Measurements from ENCODE around the gene EPAS1.

DNA sequence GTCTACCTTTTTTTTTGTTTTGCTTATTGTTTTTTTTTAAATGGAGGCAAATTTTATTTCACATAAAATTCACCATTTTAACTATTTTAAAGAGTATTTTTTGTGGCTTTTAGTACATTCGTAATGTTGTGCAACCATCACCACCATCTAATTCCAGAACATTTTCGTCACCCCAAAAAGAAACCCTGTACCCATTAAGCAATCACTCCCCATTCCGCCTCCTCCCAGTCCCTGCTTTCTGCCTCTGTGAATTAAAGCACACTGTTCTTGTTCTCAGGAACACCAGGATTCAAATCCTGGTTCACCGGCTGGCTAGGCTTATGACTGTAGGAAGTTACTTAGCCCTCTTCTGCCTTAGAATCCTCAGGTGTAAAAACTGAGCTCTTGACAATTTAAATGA lies 36.9 kb upstream of the EPAS1 start:
- TF ChIP-seq RFX5 (IDR thresholded peaks at IDR 0.05) (no peak), ZFP36 (IDR thresholded peaks at IDR 0.05; ENCODE audit: borderline replicate concordance, partially characterized antibody) (no peak), MYC (IDR thresholded peaks at IDR 0.05; ENCODE audit: borderline replicate concordance, low read length) (no peak), RNF2 (IDR thresholded peaks at IDR 0.05; ENCODE audit: borderline replicate concordance, low read depth) (no peak), HDAC2 (IDR thresholded peaks at IDR 0.05) (no peak), POLR2A (IDR thresholded peaks at IDR 0.05; ENCODE audit: low read length) (no peak), FOSL2 (IDR thresholded peaks at IDR 0.05) (no peak), FOSL2 (CRISPR knock-in tag; IDR thresholded peaks at IDR 0.05) (no peak)
- TF ChIP-seq, protein P1, sequence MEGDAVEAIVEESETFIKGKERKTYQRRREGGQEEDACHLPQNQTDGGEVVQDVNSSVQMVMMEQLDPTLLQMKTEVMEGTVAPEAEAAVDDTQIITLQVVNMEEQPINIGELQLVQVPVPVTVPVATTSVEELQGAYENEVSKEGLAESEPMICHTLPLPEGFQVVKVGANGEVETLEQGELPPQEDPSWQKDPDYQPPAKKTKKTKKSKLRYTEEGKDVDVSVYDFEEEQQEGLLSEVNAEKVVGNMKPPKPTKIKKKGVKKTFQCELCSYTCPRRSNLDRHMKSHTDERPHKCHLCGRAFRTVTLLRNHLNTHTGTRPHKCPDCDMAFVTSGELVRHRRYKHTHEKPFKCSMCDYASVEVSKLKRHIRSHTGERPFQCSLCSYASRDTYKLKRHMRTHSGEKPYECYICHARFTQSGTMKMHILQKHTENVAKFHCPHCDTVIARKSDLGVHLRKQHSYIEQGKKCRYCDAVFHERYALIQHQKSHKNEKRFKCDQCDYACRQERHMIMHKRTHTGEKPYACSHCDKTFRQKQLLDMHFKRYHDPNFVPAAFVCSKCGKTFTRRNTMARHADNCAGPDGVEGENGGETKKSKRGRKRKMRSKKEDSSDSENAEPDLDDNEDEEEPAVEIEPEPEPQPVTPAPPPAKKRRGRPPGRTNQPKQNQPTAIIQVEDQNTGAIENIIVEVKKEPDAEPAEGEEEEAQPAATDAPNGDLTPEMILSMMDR (IDR thresholded peaks at IDR 0.05): no peak
- TF ChIP-seq, protein P2, sequence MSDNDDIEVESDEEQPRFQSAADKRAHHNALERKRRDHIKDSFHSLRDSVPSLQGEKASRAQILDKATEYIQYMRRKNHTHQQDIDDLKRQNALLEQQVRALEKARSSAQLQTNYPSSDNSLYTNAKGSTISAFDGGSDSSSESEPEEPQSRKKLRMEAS (IDR thresholded peaks at IDR 0.05): no peak
- TF ChIP-seq, protein P3, sequence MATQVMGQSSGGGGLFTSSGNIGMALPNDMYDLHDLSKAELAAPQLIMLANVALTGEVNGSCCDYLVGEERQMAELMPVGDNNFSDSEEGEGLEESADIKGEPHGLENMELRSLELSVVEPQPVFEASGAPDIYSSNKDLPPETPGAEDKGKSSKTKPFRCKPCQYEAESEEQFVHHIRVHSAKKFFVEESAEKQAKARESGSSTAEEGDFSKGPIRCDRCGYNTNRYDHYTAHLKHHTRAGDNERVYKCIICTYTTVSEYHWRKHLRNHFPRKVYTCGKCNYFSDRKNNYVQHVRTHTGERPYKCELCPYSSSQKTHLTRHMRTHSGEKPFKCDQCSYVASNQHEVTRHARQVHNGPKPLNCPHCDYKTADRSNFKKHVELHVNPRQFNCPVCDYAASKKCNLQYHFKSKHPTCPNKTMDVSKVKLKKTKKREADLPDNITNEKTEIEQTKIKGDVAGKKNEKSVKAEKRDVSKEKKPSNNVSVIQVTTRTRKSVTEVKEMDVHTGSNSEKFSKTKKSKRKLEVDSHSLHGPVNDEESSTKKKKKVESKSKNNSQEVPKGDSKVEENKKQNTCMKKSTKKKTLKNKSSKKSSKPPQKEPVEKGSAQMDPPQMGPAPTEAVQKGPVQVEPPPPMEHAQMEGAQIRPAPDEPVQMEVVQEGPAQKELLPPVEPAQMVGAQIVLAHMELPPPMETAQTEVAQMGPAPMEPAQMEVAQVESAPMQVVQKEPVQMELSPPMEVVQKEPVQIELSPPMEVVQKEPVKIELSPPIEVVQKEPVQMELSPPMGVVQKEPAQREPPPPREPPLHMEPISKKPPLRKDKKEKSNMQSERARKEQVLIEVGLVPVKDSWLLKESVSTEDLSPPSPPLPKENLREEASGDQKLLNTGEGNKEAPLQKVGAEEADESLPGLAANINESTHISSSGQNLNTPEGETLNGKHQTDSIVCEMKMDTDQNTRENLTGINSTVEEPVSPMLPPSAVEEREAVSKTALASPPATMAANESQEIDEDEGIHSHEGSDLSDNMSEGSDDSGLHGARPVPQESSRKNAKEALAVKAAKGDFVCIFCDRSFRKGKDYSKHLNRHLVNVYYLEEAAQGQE (IDR thresholded peaks at IDR 0.05): no peak
